DMS79 (cell line): ENCODE measurements around the gene DIO3.
"Not testable (repeated sequence)": the region's sequence is repeated elsewhere in the genome, so short reads cannot be mapped to it uniquely, and the experiment has no call there.

Experiments
- DNase-seq: peaks from one replicate; lab custom pipeline; 2025; lab: John Stamatoyannopoulos, UW

DIO3 gene

GRCh38 chr14:101559250-101559623, 2.1 kb upstream of the DIO3 start:
- no peak for DNase-seq

- DNase-seq, result no peak
Measured at GRCh38 chr14:101559624-101560533, 1.4 kb upstream of the DIO3 start.

- DNase-seq, result no peak
Measured at GRCh38 chr14:101560534-101561113, 671 bp upstream of the DIO3 start.

GRCh38 chr14:101561897-101562490, 699 bp downstream of the DIO3 start:
- DNase-seq, result no peak

- no peak for DNase-seq
Measured at GRCh38 chr14:101562659-101563351, 1.5 kb downstream of the DIO3 start.

GRCh38 chr14:101563352-101563653, 2.0 kb downstream of the DIO3 start:
- no peak for DNase-seq

- no peak for DNase-seq
Measured at GRCh38 chr14:101563654-101564443, 2.6 kb downstream of the DIO3 start.

- no peak for DNase-seq
Measured at GRCh38 chr14:101564444-101564776, 3.1 kb downstream of the DIO3 start.

- no peak for DNase-seq
Measured at GRCh38 chr14:101564819-101565698, 3.8 kb downstream of the DIO3 start.

GRCh38 chr14:101567252-101567651, 6.0 kb downstream of the DIO3 start:
- DNase-seq, result no peak

- no peak for DNase-seq
Measured at GRCh38 chr14:101571004-101571403, 9.7 kb downstream of the DIO3 start.

GRCh38 chr14:101572526-101572925, 11.2 kb downstream of the DIO3 start:
- DNase-seq, result not testable (repeated sequence)

- DNase-seq, result no peak
Measured at GRCh38 chr14:101573289-101573688, 12.0 kb downstream of the DIO3 start.

- DNase-seq, result no peak
Measured at GRCh38 chr14:101575581-101575980, 14.3 kb downstream of the DIO3 start.

GRCh38 chr14:101577221-101577909, 16.1 kb downstream of the DIO3 start:
- DNase-seq, result no peak

- DNase-seq, result no peak
Measured at GRCh38 chr14:101578489-101578888, 17.2 kb downstream of the DIO3 start.

GRCh38 chr14:101579372-101580080, 18.2 kb downstream of the DIO3 start:
- DNase-seq, result no peak

- DNase-seq, result no peak
Measured at GRCh38 chr14:101581806-101582205, 20.5 kb downstream of the DIO3 start.

- DNase-seq, result no peak
Measured at GRCh38 chr14:101582294-101582693, 21.0 kb downstream of the DIO3 start.
